HCT116 (cell line): ENCODE data around the gene GNA12.

ENCODE experiments used
- POLR2AphosphoS5 ChIP-seq: IDR thresholded peaks from 2 replicates; pipeline ENCODE4 v1.6.1; 2011; ENCODE audit warnings: mild to moderate bottlenecking, low read depth, low read length, moderate library complexity
- TF ChIP-seq, protein P1 (sequence below), 3 experiments: fragments of 200-600 bp in 1 of 3; sonication (generic) in 1 of 3; IDR thresholded peaks in 2 of 3; conservative IDR thresholded peaks in 1 of 3; 2 replicates each; pipeline ENCODE4 v1.5.1; 2012 to 2017; ENCODE audit warnings: low read depth in 2 of 3, low read length in 2 of 3, antibody characterized with exemption in 1 of 3, borderline replicate concordance in 1 of 3, control low read depth in 1 of 3, mild to moderate bottlenecking in 1 of 3, mixed read lengths in 1 of 3, mixed run types in 1 of 3, moderate library complexity in 1 of 3; ENCODE audit not compliant: insufficient read depth in 1 of 3

DNA sequence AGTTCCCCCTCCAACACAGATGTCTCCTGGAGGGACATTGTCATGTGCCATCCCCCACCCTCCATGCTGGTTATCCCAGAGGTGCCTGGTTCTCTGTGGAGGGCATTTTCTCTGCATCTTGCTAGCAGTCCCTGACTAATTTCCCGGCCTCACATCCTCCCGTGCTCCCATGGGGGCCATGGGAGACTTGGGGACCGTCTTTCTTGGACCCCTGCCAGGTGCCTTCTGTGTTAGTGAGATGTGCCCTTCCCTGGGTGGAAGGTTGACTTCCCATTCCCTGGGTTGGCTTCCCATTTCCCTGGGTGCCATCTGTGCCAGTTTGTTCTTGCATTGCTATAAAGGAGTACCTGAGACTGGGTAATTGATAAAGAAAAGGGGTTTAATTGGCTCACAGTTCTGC, 22.5 kb upstream of the GNA12 start:
- TF ChIP-seq POLR2AphosphoS5: no peak
- TF ChIP-seq, protein P1, sequence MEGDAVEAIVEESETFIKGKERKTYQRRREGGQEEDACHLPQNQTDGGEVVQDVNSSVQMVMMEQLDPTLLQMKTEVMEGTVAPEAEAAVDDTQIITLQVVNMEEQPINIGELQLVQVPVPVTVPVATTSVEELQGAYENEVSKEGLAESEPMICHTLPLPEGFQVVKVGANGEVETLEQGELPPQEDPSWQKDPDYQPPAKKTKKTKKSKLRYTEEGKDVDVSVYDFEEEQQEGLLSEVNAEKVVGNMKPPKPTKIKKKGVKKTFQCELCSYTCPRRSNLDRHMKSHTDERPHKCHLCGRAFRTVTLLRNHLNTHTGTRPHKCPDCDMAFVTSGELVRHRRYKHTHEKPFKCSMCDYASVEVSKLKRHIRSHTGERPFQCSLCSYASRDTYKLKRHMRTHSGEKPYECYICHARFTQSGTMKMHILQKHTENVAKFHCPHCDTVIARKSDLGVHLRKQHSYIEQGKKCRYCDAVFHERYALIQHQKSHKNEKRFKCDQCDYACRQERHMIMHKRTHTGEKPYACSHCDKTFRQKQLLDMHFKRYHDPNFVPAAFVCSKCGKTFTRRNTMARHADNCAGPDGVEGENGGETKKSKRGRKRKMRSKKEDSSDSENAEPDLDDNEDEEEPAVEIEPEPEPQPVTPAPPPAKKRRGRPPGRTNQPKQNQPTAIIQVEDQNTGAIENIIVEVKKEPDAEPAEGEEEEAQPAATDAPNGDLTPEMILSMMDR (IDR thresholded peaks at IDR 0.05 in 2 of 3, conservative IDR thresholded peaks at IDR 0.05 in 1 of 3; ENCODE audit: borderline replicate concordance in 1 of 3, insufficient read depth in 1 of 3, low read depth in 2 of 3, low read length in 2 of 3): no peak
